Osteocyte (in vitro differentiated cells): ENCODE measurements around the gene TFF2. TPM values are rescaled to one million over a fixed set of nuclear protein-coding genes. Genes with fewer than 3 reads are reported as not detected.

ENCODE experiments used
- DNase-seq: peaks from one replicate; pipeline ENCODE4 v3.0.0; 2021; ENCODE audit warnings: mixed read lengths; ENCODE audit not compliant: unreplicated experiment; ENCODE audit errors: extremely low spot score
- H3K27ac Mint-ChIP-seq: one replicate; pipeline ENCODE4 v1.8.0; 2021; ENCODE audit warnings: mild to moderate bottlenecking, mixed read lengths; ENCODE audit not compliant: unreplicated experiment
- H3K27me3 Mint-ChIP-seq: one replicate; pipeline ENCODE4 v1.8.0; 2021; ENCODE audit warnings: mixed read lengths; ENCODE audit not compliant: unreplicated experiment
- H3K36me3 Mint-ChIP-seq: one replicate; pipeline ENCODE4 v1.8.0; 2021; ENCODE audit warnings: mixed read lengths; ENCODE audit not compliant: unreplicated experiment
- H3K4me1 Mint-ChIP-seq: one replicate; pipeline ENCODE4 v1.8.0; 2021; ENCODE audit warnings: mixed read lengths; ENCODE audit not compliant: unreplicated experiment
- H3K4me3 Mint-ChIP-seq: one replicate; pipeline ENCODE4 v1.8.0; 2021; ENCODE audit warnings: mild to moderate bottlenecking, moderate library complexity, mixed read lengths; ENCODE audit not compliant: unreplicated experiment
- H3K9me3 Mint-ChIP-seq: one replicate; pipeline ENCODE4 v1.8.0; 2021; ENCODE audit warnings: mixed read lengths; ENCODE audit not compliant: unreplicated experiment
- CTCF ChIP-seq: fragments of 200-600 bp; sonication (generic); IDR thresholded peaks from 2 replicates; pipeline ENCODE4 v1.5.0; 2021; ENCODE audit warnings: antibody characterized with exemption, mild to moderate bottlenecking, moderate library complexity
- total RNA-seq: library from RNA; stranded (reverse); gene quantifications from 2 replicates; pipeline ENCODE4 v1.2.1, GENCODE V29; 2021

Gene TFF2
- total RNA-seq, 1 donor from 2014 or later = not detected

- Mint-ChIP-seq H3K9me3 (no peaks in the 10 kb centered on the region), H3K4me3 (no peak overlapping the region), H3K4me1 (peaks cover 41% of the 10 kb centered on the region), H3K27ac (no peak overlapping the region), H3K36me3 (no peaks in the 10 kb centered on the region), H3K27me3 (peaks cover 3% of the 10 kb centered on the region)
- no peak for TF ChIP-seq CTCF
- no peak for DNase-seq
Measured at GRCh38 chr21:42317341-42317741, 33.5 kb downstream of the TFF2 start.

DNA sequence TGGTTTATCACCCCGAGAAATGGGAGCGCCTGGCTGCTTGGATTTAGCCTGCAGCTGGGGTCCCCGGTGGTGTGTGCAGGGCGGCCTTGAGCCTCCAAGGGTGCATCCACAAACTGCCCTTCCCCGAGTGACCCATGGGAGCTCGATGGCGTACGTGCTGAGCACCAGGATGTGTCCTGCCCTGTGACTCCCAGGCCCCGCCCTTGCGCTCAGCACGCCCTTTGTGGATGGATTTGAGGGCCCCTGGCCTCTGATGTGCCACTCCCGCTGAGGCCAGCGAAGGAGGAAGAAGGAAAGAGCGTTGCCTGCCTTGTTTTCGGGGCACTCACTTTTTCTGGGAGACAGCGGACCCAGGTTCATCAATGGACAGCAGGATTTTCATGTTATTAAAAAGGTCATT is 33.9 kb downstream of the TFF2 start:
- H3K27me3 Mint-ChIP-seq = no peaks in the 10 kb centered on the region
- no peak for TF ChIP-seq CTCF
- no peaks in the 10 kb centered on the region for H3K9me3 Mint-ChIP-seq
- DNase-seq = no peak
- peaks cover 45% of the 10 kb centered on the region for H3K4me1 Mint-ChIP-seq
- no peak overlapping the region for H3K4me3 Mint-ChIP-seq
- H3K36me3 Mint-ChIP-seq = no peaks in the 10 kb centered on the region
- no peak overlapping the region for H3K27ac Mint-ChIP-seq

- Mint-ChIP-seq H3K36me3 (no peaks in the 10 kb centered on the region), H3K4me1 (peaks cover 56% of the 10 kb centered on the region), H3K27ac (peak within 1 kb of the TSS; percentile 90), H3K27me3 (no peaks in the 10 kb centered on the region), H3K4me3 (peak within 1 kb of the TSS; percentile 45), H3K9me3 (no peaks in the 10 kb centered on the region)
- TF ChIP-seq CTCF = no peak
- peak; percentile 89 for DNase-seq
Measured at GRCh38 chr21:42315296-42315891, 35.4 kb downstream of the TFF2 start, which contains the start of gene TFF3. Gene TFF3, minus strand, starts transcription at chr21:42315409. Its CDS starts 35 bp downstream, at chr21:42315374.

- no peaks in the 10 kb centered on the region for H3K27me3 Mint-ChIP-seq
- peak overlapping the region; percentile 45 for H3K4me3 Mint-ChIP-seq
- no peaks in the 10 kb centered on the region for H3K36me3 Mint-ChIP-seq
- H3K9me3 Mint-ChIP-seq = no peaks in the 10 kb centered on the region
- peak; percentile 21 for DNase-seq
- peak overlapping the region; percentile 90 for H3K27ac Mint-ChIP-seq
- no peak for TF ChIP-seq CTCF
- H3K4me1 Mint-ChIP-seq = peaks cover 60% of the 10 kb centered on the region
Measured at GRCh38 chr21:42314616-42315295, 36.0 kb downstream of the TFF2 start.

DNA sequence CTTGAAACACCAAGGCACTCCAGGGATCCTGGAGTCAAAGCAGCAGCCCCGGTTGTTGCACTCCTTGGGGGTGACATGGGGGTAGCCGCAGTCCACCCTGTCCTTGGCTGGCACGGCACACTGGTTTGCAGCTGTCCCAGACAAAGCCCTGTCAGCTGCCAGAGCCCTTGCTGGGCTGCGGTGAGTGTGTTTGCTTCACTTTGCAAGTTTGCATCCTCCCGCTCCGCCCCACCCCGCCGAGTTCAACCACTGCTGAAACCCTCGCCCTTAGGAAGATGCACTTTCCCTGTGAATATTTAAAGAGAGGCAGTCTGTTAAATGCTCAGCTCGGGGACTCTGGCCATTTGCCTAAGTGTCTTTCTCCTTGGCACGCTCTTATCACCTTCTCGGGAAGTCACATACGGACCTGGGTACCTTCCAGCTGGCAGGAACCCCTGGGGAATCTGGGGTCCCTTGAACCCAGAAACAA is 37.3 kb downstream of the TFF2 start:
- no peak for DNase-seq
- Mint-ChIP-seq H3K4me3 (no peak overlapping the region), H3K27me3 (no peaks in the 10 kb centered on the region), H3K4me1 (peaks cover 64% of the 10 kb centered on the region), H3K27ac (no peak overlapping the region), H3K36me3 (no peaks in the 10 kb centered on the region), H3K9me3 (no peaks in the 10 kb centered on the region)
- TF ChIP-seq CTCF = no peak
